Germinal center (tissue), 1 donor: ENCODE data around the gene WRAP73.

Source experiments
- DNase-seq: peaks from one replicate; pipeline ENCODE4 v3.0.0; 2012; ENCODE audit warnings: mixed read lengths, low spot score

The WRAP73 gene

DNA sequence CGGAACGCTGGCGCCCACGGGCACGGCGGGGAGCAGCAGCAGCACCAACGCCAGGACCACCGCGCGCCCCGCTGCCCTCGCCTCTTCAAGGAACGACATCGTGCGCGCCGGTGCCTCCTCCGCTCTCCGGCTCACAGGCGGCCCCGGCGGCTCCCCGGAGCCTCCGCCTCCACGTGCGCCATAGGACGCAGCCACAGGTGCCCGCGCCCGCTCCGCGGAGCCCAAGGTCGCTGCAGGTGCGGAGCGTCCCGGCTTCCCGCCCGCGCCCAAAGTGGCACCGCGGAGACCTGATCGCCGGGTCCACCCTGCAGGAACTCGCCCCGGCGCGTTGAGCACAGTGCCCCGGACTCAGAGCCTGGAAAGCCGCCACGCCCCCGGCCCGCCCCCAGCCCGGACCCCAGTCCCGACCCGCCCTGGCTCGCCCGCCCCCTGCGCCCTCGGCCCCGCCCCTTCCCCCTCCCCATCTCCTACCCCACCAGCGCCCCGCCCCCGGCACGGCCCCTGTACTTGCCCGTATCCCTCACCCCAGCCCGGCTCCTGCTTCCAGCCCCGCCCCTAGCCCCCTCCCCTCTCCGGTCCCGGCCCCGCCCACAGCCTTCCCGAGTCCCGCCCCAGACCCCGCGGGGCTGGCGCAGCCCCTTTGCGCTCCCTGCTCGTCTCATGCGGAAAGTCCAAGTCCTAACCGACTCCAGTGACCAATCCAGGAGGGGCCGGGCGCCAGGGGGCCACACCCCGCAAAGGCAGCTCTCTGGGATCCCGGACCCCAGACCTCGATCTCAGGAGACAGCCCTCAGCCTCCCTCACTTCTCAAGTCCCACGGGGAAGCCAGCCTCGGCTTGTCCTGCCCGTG is 38.5 kb downstream of the WRAP73 start, which contains the start of gene MEGF6:
MEGF6 (minus strand) TSS at position 339 of the 850 bp plus-strand sequence; CDS start at position 99, 240 bp downstream.
- DNase-seq: peak; percentile 79

DNA sequence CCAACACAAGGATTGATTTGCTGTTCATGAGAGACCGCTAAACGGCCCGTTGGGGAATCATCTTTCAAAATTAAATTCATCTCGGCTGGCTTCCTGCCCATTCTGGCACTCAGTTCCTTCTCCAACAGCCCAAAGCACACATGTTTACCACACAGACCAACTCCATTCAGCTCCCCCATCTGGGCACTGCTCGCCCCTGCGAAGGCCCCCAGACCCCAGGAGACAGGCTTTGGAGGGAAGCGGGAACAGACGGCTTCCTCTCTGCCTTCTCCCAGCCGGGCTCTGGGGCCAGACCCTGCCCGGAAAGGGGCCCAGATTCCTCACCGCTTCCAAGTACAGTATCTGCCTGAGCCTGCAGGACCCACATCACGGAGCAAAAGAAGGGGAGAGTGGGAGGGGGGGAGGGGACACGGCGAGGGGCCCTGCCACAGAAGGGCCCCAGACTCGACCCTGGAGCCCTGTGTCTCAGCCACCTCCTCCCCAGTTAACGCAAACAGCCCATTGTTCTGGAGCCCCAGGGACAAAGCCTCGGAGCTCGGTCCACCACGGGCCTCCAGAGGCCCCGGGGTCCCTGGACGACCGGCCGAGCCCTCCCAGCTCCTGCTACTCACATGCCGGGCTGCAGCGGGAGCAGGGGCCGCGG is 39.3 kb downstream of the WRAP73 start:
- no peak for DNase-seq

DNA sequence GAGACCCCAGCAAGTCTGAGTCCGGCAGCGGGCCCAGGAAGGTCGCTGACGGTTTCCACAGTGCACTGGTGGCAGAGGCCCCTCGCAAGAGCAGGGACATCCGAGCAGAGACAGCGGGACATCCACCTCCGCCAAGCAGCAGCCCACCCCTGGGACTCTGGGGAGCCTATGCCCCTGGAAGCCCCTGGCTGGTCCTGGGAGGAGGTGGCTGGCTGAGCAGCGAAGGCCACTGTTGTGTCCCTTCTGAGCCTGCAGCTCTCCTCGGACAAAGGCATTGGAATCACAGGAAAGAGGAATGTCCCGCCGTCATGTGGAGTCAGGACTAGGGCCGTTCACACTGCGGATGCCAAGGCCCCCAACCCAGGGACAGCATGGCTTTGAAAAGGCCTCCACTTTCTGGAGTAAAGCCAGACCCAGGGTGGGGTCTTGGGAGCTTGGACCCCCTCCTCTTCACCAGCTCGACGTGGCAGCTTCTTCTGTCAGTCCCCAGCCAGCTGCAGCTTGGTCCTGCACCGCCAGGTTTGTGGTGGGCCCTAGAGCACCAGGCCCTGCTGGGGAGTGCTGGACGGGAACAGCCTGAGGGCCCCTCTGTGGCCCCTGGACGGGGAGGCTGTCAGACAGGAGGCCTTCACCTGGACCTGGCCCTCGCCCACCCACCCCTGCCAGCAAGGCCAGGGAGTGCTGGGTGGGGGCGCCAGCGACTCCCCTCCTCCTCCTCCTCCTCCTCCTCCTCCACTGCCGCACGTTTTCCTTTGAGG is 40.0 kb downstream of the WRAP73 start:
- no peak for DNase-seq

DNA sequence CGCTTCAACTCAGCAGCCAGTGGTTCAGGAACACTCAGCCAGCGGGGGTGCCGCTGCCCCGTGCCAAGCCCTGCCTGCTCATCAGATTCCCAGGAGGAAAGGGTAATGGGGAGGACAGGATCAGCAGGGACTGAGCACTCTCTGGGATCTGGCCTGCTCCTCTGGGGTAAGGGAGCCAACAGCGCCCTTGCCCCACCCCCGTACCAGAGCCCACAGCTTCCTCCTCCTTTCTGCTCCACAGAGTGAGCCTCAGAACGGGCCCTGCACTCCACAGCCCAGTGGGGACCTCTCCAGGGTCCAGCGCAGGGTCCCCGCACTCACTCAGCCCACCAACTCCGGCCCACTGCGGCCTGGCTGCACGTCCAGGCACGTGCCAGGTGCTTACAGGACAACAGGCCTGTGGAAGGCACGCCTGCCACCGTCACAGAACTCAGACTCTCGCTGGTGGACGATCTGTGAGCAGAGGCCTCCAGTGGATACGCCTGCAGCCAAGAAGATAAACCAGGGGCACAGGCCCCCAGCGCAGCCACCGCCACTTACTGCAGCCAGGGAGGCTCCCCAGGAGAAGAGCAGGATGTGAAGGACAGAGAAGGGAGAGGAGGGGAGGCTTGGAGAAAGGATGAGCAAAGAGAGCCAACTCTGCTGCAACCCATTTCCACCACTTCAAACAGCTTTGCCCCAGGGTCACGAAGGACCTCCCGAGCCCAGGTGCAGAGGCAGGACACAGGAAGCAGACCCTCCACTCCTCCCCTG is 40.7 kb downstream of the WRAP73 start:
- no peak for DNase-seq

DNA sequence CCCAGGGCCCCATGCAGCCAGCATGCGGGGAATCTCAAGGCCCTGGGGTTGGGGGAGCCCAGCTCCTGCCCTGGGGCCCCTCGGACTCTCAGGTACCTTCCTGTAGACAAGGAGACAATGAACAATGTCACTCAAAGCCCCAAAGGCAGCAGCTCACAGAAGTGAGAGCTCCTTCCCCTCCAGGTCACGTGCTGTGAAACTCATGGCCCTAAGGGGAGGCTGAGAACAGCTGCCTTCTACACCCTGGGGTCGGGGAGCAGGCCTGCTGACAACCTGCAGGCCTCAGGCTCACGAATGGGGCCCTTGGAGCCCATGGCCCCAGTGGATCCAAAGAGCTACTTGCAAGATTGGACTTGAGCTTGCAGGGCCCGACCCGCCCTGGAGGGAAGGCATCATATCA is 41.7 kb downstream of the WRAP73 start:
- no peak for DNase-seq

DNA sequence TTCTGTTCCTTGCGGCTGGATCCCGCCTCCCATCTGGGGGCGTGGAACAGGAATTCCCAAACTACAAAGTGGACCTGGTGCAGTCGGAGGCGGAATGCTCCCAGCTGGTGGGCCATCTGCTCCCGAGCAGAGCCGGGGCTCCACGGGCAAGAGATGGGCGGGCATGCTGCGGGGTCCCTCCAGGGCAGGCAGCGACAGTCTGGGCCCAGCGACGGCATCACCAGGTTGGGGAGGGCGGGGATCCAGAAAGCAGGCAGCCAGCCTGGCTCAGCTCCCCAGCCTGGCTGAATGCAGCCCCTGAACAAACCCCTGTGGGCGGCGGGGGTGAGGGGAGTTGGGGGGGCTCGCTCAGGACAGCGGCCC is 42.2 kb downstream of the WRAP73 start:
- DNase-seq: no peak

DNA sequence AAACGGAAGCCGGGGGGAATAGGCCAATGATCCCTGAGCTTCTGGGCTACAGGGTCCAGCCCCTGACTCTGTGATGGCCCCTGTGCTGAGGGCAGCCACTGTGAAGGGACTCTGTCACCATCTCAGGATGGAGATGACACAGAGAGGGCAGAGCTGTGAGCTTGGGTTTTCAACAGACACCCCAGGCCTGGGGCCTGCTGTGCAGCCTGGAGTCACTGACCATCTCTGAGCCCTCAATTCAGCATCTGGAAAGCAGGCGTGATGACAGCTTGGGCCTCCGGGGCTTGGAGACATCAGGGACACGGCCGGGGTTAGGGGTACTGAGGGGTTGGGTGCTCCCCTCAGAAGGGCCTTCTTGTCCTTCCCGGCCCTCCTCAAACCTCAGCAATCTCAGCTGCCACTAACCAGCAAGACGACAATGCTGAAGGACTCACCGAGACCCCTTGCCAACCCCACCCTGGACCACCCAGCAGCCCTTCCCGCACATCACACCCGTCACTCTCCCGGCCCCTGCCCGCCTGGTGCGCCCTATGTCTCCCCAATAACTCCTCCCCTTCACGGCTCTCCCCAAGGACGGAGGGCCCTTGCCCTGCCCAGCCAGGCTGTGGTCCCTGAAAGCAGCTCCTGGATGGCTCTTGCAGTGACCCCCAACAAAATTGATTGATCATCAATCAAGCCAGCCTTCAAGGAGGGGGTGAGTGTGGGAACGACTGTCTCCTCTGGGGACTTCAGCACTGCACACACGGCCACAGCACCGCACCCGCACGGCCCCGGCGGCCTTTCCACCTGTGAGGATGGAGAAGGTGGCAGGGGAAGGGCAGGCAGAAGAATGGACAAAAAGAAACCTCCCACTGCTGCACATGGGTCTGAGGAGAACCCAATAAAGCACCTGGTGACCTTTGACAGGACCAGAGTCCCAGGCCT is 42.9 kb downstream of the WRAP73 start:
- DNase-seq: no peak

DNA sequence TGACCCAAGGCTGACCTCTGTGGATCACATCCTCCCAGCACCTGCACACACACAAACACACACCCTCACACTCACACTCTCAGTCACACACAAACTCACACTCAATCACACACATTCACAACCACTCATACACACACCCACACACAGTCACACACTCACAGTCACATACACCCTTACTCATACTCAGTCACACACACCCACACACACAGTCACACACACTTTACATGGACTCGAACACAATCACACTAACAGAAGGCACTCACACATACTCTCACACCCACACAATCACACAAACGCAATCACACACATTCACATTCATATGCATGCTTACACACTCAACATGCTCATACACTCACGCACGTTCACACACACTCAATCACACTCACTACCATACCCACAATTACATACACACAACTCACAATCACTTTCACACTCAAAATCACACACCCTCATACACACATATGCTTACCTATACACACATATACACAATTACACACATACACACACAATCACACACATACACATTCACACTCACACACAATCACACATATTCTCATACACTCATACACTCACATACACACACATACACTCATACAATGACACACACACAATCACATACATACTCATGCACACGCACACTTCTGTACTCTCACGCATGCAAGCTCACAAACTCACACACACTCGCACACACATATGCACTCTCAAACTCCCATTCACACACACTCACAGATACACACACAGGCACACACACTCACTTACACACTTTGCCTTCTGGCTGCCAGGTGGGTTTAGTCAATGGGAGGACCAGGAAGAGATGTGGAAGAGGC is 44.7 kb downstream of the WRAP73 start:
- DNase-seq: no peak

DNA sequence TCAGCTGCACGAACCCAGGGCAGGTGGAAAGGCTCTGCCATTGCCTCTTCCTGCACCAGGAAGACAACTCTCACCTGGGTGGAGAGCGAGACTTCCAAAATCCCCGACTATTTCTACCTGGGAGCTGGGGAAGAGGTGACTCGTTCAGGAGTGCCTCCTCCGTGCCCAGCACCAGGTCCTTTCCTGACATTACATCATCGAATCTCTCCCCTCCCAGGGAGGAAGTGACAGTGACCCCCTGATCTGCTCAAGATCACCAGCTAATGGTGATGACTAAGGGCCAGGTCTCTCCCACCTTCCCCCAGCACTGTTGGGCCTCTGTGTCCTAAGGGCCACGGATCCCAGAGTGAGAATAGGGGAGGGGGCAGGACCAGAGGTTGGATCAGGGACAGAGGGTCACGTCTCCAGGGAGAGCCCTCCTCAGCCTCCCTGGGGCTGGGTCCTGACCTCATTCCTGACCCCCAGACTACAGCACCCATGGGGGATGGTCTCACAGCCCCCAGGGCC is 45.4 kb downstream of the WRAP73 start:
- DNase-seq: no peak

DNA sequence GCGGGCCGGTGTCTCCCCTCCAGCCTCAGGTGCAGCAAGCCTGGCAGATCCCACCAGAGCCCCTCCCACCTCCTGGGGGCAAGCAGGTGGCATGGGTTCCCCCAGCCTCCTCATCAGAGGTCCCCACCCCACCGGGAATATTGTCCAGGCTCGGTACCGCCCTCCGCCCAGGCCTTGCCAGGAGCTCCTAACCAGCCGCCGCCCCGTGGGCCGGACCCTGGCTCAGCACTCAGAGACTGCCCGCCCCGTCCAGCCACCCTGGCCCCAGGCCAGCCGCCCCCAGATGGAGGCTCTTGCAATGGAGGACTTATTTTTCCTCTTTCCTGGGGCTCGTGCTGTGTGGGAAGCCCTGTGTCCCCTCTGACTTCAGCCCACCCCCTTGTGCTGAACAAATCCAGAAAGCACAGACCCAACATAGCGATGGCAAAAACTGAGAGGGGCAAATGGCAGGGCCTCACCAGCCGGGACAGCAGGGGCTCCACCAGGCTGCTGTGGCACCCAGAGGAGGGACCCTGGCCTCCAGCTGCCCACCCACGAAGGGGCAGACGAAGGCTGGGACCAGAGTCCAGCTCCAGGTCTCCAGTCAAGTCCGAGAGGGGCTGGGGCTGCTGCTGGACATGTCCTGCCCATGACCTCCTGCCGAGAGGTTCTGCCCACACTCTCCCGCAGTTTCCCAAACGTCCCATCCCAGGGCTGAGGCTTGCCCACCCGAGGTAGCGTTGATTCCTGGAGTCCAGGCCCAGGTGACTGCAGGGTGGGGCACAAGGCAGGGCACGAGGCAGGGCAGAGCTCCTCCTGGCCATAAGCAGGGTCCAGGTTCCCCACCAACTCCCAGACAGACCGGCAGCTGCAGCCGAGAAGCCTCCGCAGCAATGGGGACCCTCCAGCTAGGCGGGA is 46.1 kb downstream of the WRAP73 start:
- no peak for DNase-seq

DNA sequence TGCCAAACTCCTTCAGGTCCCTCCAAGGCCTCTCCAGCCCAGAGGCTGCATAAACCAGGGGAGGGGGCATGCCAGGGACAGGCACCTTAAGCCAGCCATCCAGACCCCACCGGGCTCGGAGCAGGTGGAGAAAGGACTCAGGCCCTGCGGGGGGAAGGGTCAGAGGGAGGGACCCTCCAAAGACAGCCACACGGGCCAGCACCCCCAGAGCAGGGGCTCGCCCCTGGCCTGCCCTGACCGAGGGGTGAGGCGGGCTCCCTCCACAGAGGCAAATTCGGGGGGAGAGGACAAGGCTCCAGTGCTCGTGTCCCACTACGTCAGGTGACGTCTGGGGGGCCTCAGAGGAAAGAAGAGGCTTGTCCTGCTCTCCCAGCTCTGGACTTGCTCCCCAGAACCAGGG is 46.7 kb downstream of the WRAP73 start:
- no peak for DNase-seq

DNA sequence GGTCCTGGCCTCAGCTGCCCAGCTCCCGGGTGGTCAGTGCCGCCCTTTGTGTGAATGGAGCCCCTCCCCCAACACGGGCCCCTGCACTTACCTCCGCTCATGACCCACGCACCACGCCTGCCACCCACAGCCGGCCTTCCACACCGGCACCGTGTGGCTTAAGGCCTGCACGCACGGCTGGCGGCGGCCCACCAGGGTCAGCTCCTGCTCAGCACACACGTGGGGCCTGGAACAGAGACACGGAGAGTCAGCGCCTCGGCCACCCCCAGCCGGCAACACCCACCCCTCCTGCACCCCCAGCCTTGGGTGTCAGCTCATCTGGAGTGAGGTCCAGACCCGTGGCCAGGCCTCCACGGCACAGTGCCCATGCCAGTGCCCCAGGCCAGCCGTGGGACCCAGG is 47.5 kb downstream of the WRAP73 start:
- DNase-seq: no peak

DNA sequence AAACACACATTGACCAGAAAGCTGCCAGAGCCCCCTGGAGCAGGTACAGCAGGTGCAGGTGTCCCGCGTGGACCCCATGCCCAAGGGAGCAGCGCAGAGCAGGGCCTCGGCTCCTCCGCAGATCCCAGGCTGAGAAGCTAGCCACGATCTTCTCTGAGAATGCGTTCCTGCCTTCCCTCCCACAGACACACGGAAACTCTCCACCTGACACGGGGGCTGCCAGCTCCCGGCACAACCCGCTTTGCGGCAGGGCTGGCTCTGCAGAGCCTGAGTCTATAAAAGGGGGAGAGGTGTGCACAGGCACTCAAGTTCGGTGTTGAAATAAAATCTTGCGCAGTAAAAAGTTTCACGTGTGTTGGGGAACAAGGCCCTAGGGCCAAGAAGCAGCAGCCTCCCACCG is 48.2 kb downstream of the WRAP73 start:
- DNase-seq: no peak

DNA sequence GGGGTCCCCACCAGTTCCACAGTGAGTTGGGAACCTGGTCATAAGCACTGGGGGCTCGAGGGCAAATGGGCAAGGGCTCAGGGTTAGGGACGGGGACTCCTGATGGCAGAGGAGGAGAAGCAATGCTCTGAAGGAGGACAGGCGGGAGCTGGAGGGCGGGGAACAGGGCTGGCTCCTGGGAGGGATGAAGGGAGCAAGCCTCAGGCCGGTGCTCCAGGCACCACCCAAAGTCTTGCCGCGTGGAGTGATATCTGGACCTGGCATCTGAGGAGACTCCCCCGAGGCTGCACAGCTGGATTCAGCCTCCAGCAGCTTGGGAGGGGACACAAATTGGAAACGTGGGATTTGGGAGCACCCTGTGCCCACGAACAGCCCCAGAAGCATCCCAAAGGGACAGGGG is 49.5 kb downstream of the WRAP73 start:
- no peak for DNase-seq

DNA sequence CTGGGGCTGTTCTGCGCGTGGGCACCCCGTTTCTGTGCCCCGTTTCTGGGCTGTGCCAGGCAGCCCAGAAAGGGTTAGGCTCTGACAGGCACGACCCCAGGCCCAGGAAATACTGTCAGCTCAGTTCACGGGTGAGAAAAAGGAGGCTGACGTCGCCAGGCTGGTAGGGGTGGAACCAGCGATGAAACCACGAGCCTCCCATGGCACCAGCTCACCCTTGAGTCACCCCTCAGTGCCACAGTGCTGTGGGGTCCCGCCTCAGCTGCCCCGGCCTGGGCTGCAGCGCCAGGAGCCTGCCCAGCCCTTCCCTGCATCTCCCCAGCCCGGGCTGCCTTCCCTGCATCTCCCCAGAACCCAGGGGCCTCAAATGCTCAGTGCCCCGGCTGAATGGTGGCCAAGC is 50.1 kb downstream of the WRAP73 start:
- no peak for DNase-seq

DNA sequence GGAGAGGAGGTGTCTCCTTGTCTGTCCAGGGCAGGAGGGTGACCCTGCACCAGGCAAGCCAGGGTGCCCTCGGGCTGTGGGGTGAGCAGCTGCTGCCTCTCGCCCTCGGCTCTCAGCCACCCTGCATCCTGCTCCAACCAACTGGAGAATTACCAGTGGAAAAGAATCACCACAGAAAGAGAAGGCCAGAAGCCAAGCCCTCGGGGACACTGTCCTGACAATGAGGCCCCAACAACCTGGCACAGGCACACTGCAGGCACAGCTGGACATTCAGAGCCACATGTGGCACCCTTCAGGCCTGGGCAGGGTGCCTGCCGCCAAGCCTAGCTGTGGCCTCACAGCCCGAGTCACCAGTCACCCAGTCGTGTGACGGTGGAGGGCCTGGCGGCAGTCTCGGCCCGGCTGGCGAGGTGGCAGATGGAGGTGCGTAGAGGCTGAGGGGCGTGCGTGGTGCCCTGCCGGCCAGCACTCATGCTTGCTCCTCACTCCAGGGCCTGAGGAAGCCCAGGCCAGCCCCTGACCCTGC is 50.6 kb downstream of the WRAP73 start:
- DNase-seq: no peak

DNA sequence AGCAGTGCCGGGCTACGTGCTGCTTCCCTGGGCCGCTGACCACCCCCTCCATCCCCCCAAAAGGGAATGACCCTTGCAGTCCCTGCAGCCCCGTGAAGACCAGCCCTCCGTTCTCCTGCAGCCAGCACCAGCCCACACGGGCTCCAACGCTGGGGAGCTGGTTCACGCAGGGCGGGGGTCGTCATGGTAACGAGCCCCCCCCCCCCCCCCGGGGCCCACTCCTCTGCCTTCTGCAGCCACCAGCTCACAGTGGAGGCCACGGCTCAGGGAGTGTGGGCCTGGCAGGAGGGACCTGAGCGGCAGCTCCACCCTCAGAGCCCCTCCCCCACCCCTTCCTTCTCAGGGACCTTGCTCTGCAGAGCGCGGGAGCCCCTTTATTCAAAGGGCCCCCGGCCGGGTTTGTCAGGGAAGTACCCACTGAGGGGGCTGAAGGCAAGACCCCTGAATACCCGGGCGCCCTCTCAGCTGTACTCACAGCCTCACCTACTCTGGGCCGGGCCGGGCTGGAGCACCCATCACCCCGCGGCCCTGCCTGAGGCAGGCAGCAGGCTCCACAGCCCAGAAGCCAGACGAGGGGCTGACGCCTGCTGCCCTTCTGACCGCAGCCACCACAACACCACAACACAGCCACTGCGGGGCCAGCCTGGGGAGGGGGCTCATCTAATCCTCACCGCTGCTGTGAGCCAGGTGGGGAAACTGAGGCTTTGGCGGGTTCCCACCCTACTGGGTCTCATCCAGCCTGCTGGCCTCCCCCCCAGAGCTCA is 51.2 kb downstream of the WRAP73 start:
- DNase-seq: no peak

DNA sequence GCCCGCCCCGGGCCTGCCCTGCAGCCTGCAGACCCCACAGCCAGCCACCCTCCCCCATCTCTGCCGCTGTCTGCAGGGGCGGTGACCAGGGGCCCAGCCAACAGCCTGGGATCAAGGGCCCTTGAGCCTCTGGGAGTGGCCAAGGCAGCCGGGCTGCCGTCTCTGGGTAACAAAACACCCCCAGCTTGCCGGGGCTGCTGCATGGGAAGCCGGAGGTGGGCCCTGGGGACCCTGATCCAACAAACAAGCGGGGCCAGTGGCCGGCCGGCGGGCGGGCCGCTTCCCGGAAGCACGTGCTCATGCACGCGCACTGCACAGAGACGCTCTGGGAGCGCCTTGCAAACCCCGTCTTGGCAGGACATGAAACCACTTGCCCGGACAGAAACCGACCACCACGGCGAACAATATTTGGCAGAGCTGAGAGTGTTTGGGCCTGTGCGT is 51.8 kb downstream of the WRAP73 start:
- DNase-seq: no peak
